Breast epithelium (tissue), 4 donors: ENCODE data around the gene BMS1. TPM values are rescaled to one million over a fixed set of nuclear protein-coding genes. Genes with fewer than 3 reads are reported as not detected.

Source experiments
- DNase-seq, 2 donors: peaks; one replicate each; pipeline ENCODE4 v3.0.0-alpha.2; 2019; ENCODE audit warnings: low spot score in 2 of 2
- H3K27ac ChIP-seq, 2 donors: fragments of 200-600 bp; sonication (generic) in 1 of 2; one replicate each; pipeline ENCODE4 v1.5.1; 2016 to 2019; ENCODE audit warnings: mild to moderate bottlenecking in 1 of 2
- H3K27me3 ChIP-seq, 2 donors: fragments of 200-600 bp; sonication (generic) in 1 of 2; one replicate each; pipeline versions ENCODE4 v1.5.1 to v1.6.0; 2017 to 2019; ENCODE audit warnings: control low read depth in 1 of 2, mild to moderate bottlenecking in 1 of 2
- H3K36me3 ChIP-seq: fragments of 200-600 bp; one replicate; pipeline ENCODE4 v1.5.1; 2019
- H3K4me1 ChIP-seq, 2 donors: fragments of 200-600 bp; sonication (generic); one replicate each; pipeline ENCODE4 v1.5.1; 2016 to 2019; ENCODE audit warnings: control low read depth in 1 of 2
- H3K4me3 ChIP-seq, 3 donors: fragments of 200-600 bp; sonication (generic); 1 replicate in 2 of 3; 2 replicates in 1 of 3; pipeline ENCODE4 v1.5.1; 2016 to 2019; ENCODE audit warnings: mild to moderate bottlenecking in 3 of 3, moderate library complexity in 2 of 3
- H3K9me3 ChIP-seq, 2 donors: fragments of 200-600 bp; sonication (generic) in 1 of 2; one replicate each; pipeline ENCODE4 v1.5.1; 2016 to 2019; ENCODE audit warnings: control low read depth in 1 of 2
- POLR2A ChIP-seq: fragments of 450-650 bp; IDR thresholded peaks from one replicate; pipeline ENCODE4 v1.6.1; 2016; ENCODE audit warnings: antibody characterized with exemption, mild to moderate bottlenecking, moderate library complexity
- POLR2AphosphoS5 ChIP-seq, 3 donors: sonication (generic); formaldehyde crosslinking; IDR thresholded peaks; one replicate each; pipeline ENCODE4 v1.6.1; 2017; ENCODE audit warnings: antibody characterized with exemption in 3 of 3
- intact Hi-C: fragments of 100-400 bp; cut with DNase I; formaldehyde crosslinking; loops from one replicate; pipeline ENCODE4 v1.15.1; 2023; ENCODE audit warnings: low total_unique reads
- total RNA-seq, 3 donors: library from RNA; depleted of rRNA; stranded (reverse); fragments of >200 nt; gene quantifications; one replicate each; pipeline ENCODE4 v1.1.0, GENCODE V29; 2016
- TF ChIP-seq, protein P1 (sequence below), 3 donors: fragments of 450-650 bp; IDR thresholded peaks; one replicate each; pipeline ENCODE4 v1.5.1; 2016 to 2017; ENCODE audit warnings: antibody characterized with exemption in 3 of 3, mild to moderate bottlenecking in 3 of 3, moderate library complexity in 3 of 3

Gene BMS1
- total RNA-seq, 3 donors from 2014 or later, result 12.6 to 18.4 (median 17.3) TPM

- Histone ChIP-seq H3K4me1 (no peaks in the 10 kb centered on the region), H3K36me3 (no peaks in the 10 kb centered on the region), H3K27me3 (peaks cover 0 to 5% of the 10 kb centered on the region in 2 donors), H3K4me3 (no peak overlapping the region), H3K9me3 (no peaks in the 10 kb centered on the region), H3K27ac (no peak overlapping the region)
- no peak for TF ChIP-seq POLR2AphosphoS5 (IDR thresholded peaks at IDR 0.05)
- TF ChIP-seq, protein P1, sequence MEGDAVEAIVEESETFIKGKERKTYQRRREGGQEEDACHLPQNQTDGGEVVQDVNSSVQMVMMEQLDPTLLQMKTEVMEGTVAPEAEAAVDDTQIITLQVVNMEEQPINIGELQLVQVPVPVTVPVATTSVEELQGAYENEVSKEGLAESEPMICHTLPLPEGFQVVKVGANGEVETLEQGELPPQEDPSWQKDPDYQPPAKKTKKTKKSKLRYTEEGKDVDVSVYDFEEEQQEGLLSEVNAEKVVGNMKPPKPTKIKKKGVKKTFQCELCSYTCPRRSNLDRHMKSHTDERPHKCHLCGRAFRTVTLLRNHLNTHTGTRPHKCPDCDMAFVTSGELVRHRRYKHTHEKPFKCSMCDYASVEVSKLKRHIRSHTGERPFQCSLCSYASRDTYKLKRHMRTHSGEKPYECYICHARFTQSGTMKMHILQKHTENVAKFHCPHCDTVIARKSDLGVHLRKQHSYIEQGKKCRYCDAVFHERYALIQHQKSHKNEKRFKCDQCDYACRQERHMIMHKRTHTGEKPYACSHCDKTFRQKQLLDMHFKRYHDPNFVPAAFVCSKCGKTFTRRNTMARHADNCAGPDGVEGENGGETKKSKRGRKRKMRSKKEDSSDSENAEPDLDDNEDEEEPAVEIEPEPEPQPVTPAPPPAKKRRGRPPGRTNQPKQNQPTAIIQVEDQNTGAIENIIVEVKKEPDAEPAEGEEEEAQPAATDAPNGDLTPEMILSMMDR (IDR thresholded peaks at IDR 0.05), result no peak
- no peak for TF ChIP-seq POLR2A
- intact Hi-C loops, result no loop called here
- DNase-seq, result no peak
Measured at GRCh38 chr10:42871823-42872222, 89.2 kb downstream of the BMS1 start.

DNA sequence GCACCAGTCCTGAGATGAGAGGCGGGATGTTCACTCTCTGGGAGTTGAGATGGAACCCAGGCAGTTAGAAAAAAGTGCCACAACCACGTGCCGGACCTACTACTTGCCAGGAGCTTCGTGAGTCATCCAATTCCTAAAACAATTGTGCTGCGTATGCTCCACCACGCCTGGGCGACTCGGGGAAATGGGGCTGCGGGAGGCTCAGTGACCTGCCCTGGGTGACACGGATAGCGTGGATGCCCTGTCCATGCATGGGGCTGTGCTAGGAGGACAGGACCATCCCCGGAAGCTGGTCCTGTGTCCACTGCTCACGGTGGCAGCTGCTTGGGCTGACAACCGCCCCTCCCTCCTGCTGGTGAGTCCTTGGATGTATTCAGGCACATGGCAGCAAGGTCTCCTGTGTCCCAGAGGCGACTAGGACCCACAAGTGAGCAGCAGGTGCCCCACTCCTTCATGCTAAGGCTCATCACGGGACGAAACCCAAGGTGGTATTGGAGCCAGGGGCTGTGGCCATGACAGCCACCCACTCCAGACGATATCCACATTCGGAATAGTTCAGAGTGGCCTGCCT lies 90.4 kb downstream of the BMS1 start:
- intact Hi-C loops, result no loop called here
- TF ChIP-seq, protein P1 (IDR thresholded peaks at IDR 0.05), result no peak
- TF ChIP-seq POLR2AphosphoS5 (IDR thresholded peaks at IDR 0.05), result no peak
- no peak for TF ChIP-seq POLR2A
- no peak overlapping the region for H3K4me3 ChIP-seq
- H3K9me3 ChIP-seq, result no peaks in the 10 kb centered on the region
- peaks cover 0 to 5% of the 10 kb centered on the region in 2 donors for H3K27me3 ChIP-seq
- DNase-seq, result no peak
- no peaks in the 10 kb centered on the region for H3K4me1 ChIP-seq
- H3K27ac ChIP-seq, result no peak overlapping the region
- no peaks in the 10 kb centered on the region for H3K36me3 ChIP-seq

DNA sequence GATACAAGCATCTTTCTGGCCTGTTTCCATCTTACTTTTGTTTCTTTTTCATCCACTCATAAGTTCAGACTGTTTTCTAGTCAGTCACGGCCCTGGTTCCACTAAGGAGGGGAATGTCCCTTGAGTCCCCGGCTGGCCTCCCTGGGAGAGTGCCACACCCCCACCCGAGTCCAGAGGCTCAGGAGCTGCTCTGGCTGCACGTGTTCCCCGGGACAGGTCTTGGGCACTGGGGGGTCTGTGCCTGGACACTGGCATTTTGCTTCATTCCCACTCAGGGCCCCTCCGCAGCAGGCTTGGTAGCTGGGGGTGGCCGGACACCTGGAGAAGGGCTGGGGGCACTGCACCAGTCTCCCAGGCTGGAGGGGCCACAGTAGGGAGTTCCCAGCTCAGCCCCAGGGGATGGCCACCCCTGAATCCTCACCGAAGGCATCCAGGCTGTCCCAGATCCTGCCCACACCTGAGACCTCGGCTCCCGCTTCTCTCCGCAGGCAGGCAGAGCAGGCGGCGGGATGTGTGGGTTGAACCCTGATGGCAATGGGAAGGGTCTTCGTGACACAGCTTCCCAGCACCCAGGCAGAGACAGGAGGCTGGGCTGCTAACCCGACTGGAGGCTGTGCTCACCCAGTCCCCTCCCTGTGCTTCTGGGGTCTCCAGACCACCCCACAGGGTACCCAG lies 92.3 kb downstream of the BMS1 start:
- Histone ChIP-seq H3K27ac (no peak overlapping the region), H3K4me3 (no peak overlapping the region), H3K27me3 (peaks cover 0 to 17% of the 10 kb centered on the region in 2 donors), H3K36me3 (no peaks in the 10 kb centered on the region), H3K4me1 (no peaks in the 10 kb centered on the region), H3K9me3 (no peaks in the 10 kb centered on the region)
- intact Hi-C loops, result no loop called here
- no peak for DNase-seq
- TF ChIP-seq, protein P1 (IDR thresholded peaks at IDR 0.05), result no peak
- TF ChIP-seq POLR2AphosphoS5 (IDR thresholded peaks at IDR 0.05) (no peak), POLR2A (no peak)

DNA sequence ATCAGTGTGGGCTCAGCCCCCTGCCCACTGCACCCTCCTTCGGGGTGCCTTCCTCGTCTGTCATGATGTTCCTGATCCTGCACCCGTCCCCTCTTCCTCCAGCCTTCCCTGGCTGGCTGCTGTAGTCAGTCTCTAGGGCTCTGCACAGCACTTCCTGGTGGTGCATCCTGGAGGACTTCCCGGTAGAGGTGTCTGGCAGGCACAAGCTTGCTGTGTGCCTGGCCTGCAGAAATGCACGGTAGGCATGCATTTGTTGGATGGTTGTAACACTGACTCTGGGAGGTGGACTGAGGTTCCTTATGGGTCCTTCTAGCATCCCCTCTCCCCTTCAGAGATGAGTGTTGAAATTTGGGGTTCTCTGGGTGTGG lies 92.8 kb downstream of the BMS1 start:
- no peak overlapping the region for H3K4me3 ChIP-seq
- intact Hi-C loops, result no loop called here
- no peaks in the 10 kb centered on the region for H3K36me3 ChIP-seq
- H3K27me3 ChIP-seq, result peaks cover 0 to 22% of the 10 kb centered on the region in 2 donors
- no peaks in the 10 kb centered on the region for H3K9me3 ChIP-seq
- TF ChIP-seq POLR2A (no peak), POLR2AphosphoS5 (IDR thresholded peaks at IDR 0.05) (no peak)
- TF ChIP-seq, protein P1 (IDR thresholded peaks at IDR 0.05), result no peak
- H3K4me1 ChIP-seq, result no peaks in the 10 kb centered on the region
- H3K27ac ChIP-seq, result no peak overlapping the region
- DNase-seq, result no peak

DNA sequence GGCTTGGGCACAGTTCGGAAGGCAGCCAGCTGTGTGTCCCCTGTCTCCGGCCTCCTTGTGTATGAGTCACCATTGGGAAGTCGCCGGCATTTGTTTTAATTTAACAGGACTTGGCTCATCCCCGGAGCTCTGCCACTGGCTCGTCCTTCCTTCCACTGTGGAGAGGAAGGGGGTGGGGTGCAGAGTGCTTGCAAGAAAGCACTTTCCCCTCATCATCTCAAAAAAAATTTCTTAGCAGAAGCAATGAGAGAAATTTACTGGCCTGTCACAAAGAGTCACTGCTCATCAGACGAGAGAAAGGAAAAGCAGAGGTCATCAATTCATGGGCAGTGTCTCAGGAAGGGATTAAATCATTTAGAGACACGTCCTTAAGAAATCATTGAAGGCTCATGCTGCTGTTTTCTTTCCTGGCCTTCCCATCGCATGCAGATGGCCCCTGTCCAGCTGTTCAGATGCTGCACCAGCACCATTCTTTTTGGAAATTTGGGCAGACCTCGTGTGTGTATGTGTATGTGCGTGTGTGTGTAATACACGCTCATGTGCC lies 93.3 kb downstream of the BMS1 start:
- Histone ChIP-seq H3K27me3 (peaks cover 0 to 27% of the 10 kb centered on the region in 2 donors), H3K4me3 (no peak overlapping the region), H3K27ac (no peak overlapping the region), H3K4me1 (no peaks in the 10 kb centered on the region), H3K9me3 (no peaks in the 10 kb centered on the region), H3K36me3 (no peaks in the 10 kb centered on the region)
- no peak for TF ChIP-seq POLR2A
- no peak for TF ChIP-seq POLR2AphosphoS5 (IDR thresholded peaks at IDR 0.05)
- TF ChIP-seq, protein P1 (IDR thresholded peaks at IDR 0.05), result no peak
- no peak for DNase-seq
- intact Hi-C loops, result no loop called here
